CD14-positive monocyte (primary cell): Measurements from ENCODE around the gene GIT2. TPM values are rescaled to one million over a fixed set of nuclear protein-coding genes. Genes with fewer than 3 reads are reported as not detected.

Source experiments
- DNase-seq, 3 donors: peaks; one replicate each; pipeline ENCODE4 v3.0.0-alpha.2; 2011 to 2022
- H2AFZ ChIP-seq: 2 replicates; pipeline ENCODE4 v1.6.0; 2012; ENCODE audit warnings: mild to moderate bottlenecking, low read depth, low read length, inconsistent platforms; ENCODE audit not compliant: insufficient read depth, poor library complexity, severe bottlenecking
- H3K27ac ChIP-seq, 2 donors: 1 replicate in 1 of 2; 2 replicates in 1 of 2; pipeline ENCODE4 v1.5.1; 2012 to 2013; ENCODE audit warnings: low read length in 2 of 2, control low read depth in 1 of 2, inconsistent platforms in 1 of 2, low read depth in 1 of 2, mild to moderate bottlenecking in 1 of 2
- H3K27me3 ChIP-seq, 2 donors: one replicate each; pipeline versions ENCODE4 v1.6.0 to v1.6.1; 2011 to 2013; ENCODE audit warnings: low read length in 2 of 2; ENCODE audit not compliant: control insufficient read depth in 2 of 2, insufficient read depth in 2 of 2
- H3K36me3 ChIP-seq, 2 donors: replicated peaks in 1 of 2; 1 replicate in 1 of 2; 2 replicates in 1 of 2; pipeline versions ENCODE4 v1.5.1 to v1.6.1; 2012 to 2013; ENCODE audit warnings: low read length in 2 of 2, control low read depth in 1 of 2, inconsistent platforms in 1 of 2, mild to moderate bottlenecking in 1 of 2; ENCODE audit not compliant: insufficient read depth in 2 of 2, control insufficient read depth in 1 of 2
- H3K4me1 ChIP-seq, 2 donors: 1 replicate in 1 of 2; 2 replicates in 1 of 2; pipeline versions ENCODE4 v1.5.1 to v1.6.1; 2012 to 2013; ENCODE audit warnings: low read length in 2 of 2, control low read depth in 1 of 2, inconsistent platforms in 1 of 2, mild to moderate bottlenecking in 1 of 2, moderate library complexity in 1 of 2; ENCODE audit not compliant: insufficient read depth in 2 of 2, control insufficient read depth in 1 of 2
- H3K4me2 ChIP-seq: replicated peaks from 2 replicates; pipeline ENCODE3; 2012; ENCODE audit warnings: low read length, moderate library complexity, mild to moderate bottlenecking; ENCODE audit not compliant: poor library complexity, severe bottlenecking; ENCODE audit errors: extremely low read depth
- H3K4me3 ChIP-seq, 3 experiments: fragments of 200-600 bp in 1 of 3; sonication (generic) in 1 of 3; replicated peaks in 1 of 3; 1 replicate in 2 of 3; 2 replicates in 1 of 3; pipeline ENCODE4 v1.5.1; 2011 to 2013; ENCODE audit warnings: low read length in 3 of 3, mild to moderate bottlenecking in 3 of 3, control low read depth in 2 of 3, low read depth in 2 of 3, inconsistent platforms in 1 of 3, moderate library complexity in 1 of 3
- H3K79me2 ChIP-seq: 2 replicates; pipeline ENCODE4 v1.6.0; 2012; ENCODE audit warnings: mild to moderate bottlenecking, control low read depth, inconsistent platforms, low read length, moderate library complexity; ENCODE audit not compliant: insufficient read depth
- H3K9ac ChIP-seq: 2 replicates; pipeline ENCODE4 v1.6.0; 2017; ENCODE audit warnings: low read length, mild to moderate bottlenecking; ENCODE audit not compliant: insufficient read depth, poor library complexity, severe bottlenecking
- H3K9me3 ChIP-seq, 2 donors: replicated peaks in 1 of 2; 1 replicate in 1 of 2; 2 replicates in 1 of 2; pipeline versions ENCODE4 v1.5.1 to v1.6.1; 2012 to 2013; ENCODE audit warnings: low read length in 2 of 2, control low read depth in 1 of 2; ENCODE audit not compliant: control insufficient read depth in 1 of 2, insufficient read depth in 1 of 2
- H4K20me1 ChIP-seq: 2 replicates; pipeline ENCODE4 v1.6.0; 2012; ENCODE audit warnings: mild to moderate bottlenecking, low read length, control low read depth, moderate library complexity; ENCODE audit not compliant: insufficient read depth
- H3K27ac Mint-ChIP-seq, 7 donors: one replicate each; pipeline ENCODE4 v1.8.0; 2020; ENCODE audit warnings: mild to moderate bottlenecking in 7 of 7, mixed read lengths in 7 of 7, moderate library complexity in 6 of 7, inconsistent platforms in 2 of 7
- H3K27me3 Mint-ChIP-seq, 3 donors: one replicate each; pipeline ENCODE4 v1.8.0; 2021 to 2022; ENCODE audit warnings: low read depth in 3 of 3, mild to moderate bottlenecking in 3 of 3, mixed read lengths in 3 of 3, moderate library complexity in 3 of 3, inconsistent platforms in 1 of 3
- H3K36me3 Mint-ChIP-seq, 2 donors: one replicate each; pipeline ENCODE4 v1.8.0; 2020; ENCODE audit warnings: mixed read lengths in 2 of 2, inconsistent platforms in 1 of 2, mild to moderate bottlenecking in 1 of 2
- H3K4me1 Mint-ChIP-seq: one replicate; pipeline ENCODE4 v1.8.0; 2020; ENCODE audit warnings: mild to moderate bottlenecking, mixed read lengths
- H3K4me3 Mint-ChIP-seq, 2 donors: one replicate each; pipeline ENCODE4 v1.8.0; 2020; ENCODE audit warnings: mild to moderate bottlenecking in 2 of 2, mixed read lengths in 2 of 2, moderate library complexity in 1 of 2
- H3K9me3 Mint-ChIP-seq, 7 donors: one replicate each; pipeline ENCODE4 v1.8.0; 2020 to 2022; ENCODE audit warnings: mixed read lengths in 7 of 7, mild to moderate bottlenecking in 6 of 7, moderate library complexity in 6 of 7, inconsistent platforms in 2 of 7
- WGBS: methylation state at CpG from one replicate; pipeline ENCODE4 v1.1.5; 2013; ENCODE audit warnings: missing lambda C conversion rate; ENCODE audit not compliant: insufficient coverage; 5-methylcytosine and 5-hydroxymethylcytosine counted together
- intact Hi-C, 2 donors: fragments of 100-400 bp; cut with micrococcal nuclease; formaldehyde crosslinking; loops; one replicate each; pipeline versions ENCODE4 v1.15.0 to v1.15.1; 2023
- polyA plus RNA-seq, 3 donors: library from polyadenylated mRNA; depleted of rRNA in 1 of 3; unstranded in 2 of 3; stranded (reverse) in 1 of 3; fragments of 300-500 nt in 2 of 3; fragments of >200 nt in 1 of 3; fragmentation: Illumina TruSeq in 2 of 3; gene quantifications; 1 replicate in 2 of 3; 2 replicates in 1 of 3; pipeline ENCODE4 v1.2.3, GENCODE V29; 2012 to 2021
- TF ChIP-seq, protein P1 (sequence below): fragments of 200-600 bp; IDR thresholded peaks from one replicate; pipeline ENCODE4 v1.8.0; 2022; ENCODE audit warnings: antibody characterized with exemption, mild to moderate bottlenecking

GIT2 gene
- polyA plus RNA-seq, 3 donors: 75.8 to 139 (median 98.8) TPM

DNA sequence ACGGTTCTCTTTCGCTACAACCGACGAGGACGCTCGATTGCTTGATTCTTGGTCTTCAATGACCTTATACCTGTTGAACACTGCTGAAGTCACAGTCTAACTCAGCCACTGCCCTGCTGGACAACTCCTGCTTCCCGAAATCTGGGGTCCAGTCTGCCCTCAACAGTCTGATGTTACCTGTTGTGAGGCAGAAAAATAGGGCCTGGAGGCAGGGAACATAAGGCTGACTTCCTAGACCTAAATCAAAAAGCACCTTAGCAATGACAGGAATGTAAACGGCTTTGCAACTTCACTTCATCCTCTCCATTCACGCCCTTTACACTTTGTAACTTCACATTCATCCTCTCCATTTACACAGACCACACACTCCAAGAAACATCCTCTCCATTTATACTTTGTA is 115.2 kb downstream of the GIT2 start:
- H3K27me3 Mint-ChIP-seq: peaks cover 0 to 4% (median 2%) of the 10 kb centered on the region in 3 donors
- Histone ChIP-seq H3K4me3 (peak overlapping the region; percentile 56 to 97 (median 69)), H3K9me3 (no peaks in the 10 kb centered on the region), H3K9ac (peak overlapping the region; percentile 89), H3K4me2 (peak overlapping the region; percentile 100), H2AFZ (peak overlapping the region; percentile 89), H3K27me3 (no peaks in the 10 kb centered on the region), H3K4me1 (peaks cover 46 to 67% of the 10 kb centered on the region in 2 donors), H3K79me2 (peaks cover 42% of the 10 kb centered on the region), H4K20me1 (peaks cover 28% of the 10 kb centered on the region), H3K27ac (peak overlapping the region in 1 of 2 donors; percentile 61), H3K36me3 (no peaks in the 10 kb centered on the region)
- H3K4me1 Mint-ChIP-seq: peaks cover 72% of the 10 kb centered on the region
- WGBS: 15% methylated on average over 9 of the region's 9 CpGs
- H3K36me3 Mint-ChIP-seq: peaks cover 11 to 23% of the 10 kb centered on the region in 2 donors
- intact Hi-C loops: loop anchor here (2.0 to 10.0 kb wide), 3 partner anchors 34 to 76 kb away; no protein-coding TSS in a partner anchor
- H3K4me3 Mint-ChIP-seq: peak overlapping the region; percentile 87 to 90
- DNase-seq: no peak
- H3K9me3 Mint-ChIP-seq: no peaks in the 10 kb centered on the region
- peak overlapping the region; percentile 51 to 94 (median 86) for H3K27ac Mint-ChIP-seq
- TF ChIP-seq, protein P1, sequence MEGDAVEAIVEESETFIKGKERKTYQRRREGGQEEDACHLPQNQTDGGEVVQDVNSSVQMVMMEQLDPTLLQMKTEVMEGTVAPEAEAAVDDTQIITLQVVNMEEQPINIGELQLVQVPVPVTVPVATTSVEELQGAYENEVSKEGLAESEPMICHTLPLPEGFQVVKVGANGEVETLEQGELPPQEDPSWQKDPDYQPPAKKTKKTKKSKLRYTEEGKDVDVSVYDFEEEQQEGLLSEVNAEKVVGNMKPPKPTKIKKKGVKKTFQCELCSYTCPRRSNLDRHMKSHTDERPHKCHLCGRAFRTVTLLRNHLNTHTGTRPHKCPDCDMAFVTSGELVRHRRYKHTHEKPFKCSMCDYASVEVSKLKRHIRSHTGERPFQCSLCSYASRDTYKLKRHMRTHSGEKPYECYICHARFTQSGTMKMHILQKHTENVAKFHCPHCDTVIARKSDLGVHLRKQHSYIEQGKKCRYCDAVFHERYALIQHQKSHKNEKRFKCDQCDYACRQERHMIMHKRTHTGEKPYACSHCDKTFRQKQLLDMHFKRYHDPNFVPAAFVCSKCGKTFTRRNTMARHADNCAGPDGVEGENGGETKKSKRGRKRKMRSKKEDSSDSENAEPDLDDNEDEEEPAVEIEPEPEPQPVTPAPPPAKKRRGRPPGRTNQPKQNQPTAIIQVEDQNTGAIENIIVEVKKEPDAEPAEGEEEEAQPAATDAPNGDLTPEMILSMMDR: no peak

DNA sequence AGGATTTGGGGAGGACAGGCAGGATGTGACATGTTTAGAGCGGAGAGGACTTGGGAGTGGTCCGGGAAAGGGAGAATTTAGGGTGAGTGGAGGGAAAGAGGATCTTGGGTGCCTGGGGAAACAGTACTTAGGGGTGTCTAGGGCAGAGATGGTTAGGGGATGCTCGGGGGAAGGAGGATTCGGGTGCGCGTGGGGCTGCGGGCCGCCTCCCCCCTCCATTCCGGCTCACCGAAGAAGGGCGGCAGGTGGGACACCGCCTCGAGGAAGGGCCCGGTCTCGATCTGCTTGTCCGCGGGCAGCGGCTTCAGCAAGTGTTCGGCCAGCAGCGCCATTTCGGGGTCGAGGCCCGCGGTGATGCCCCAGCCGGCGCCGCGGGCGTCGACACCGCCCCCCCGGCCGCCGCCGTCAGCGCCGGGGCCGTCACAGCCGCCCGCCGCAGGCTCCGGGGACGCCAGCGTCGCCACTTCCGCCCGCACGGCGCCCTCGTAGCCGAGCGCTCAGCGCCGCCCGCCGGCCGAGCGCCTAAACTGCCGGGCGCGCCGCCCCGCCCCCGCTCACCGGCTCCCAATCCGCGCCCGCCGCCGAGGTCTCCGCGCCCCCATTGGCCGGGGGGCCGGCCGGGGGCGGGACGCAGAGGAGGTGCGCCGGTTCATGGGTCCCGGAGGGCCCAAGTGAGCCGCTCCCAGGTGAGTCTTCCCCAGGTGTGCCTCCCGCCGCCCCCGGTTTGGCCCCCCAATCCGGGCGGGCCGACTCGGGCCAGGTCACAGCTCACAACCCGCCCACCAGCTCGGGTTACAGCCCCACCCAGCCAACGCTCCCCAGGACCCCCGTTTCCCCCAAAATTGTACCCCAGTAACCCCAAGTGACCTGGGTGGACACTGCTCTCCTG is 115.9 kb downstream of the GIT2 start, which contains the start of gene GLTP:
Gene GLTP (minus strand): TSS at position 499 of the 889 bp plus-strand sequence. CDS start 167 bp downstream, at position 332.
- H4K20me1 ChIP-seq: peaks cover 35% of the 10 kb centered on the region
- TF ChIP-seq, protein P1: peak; percentile 68
- peak within 1 kb of the TSS; percentile 94 to 97 for H3K4me3 Mint-ChIP-seq
- peak within 1 kb of the TSS; percentile 87 to 98 (median 93) for H3K27ac Mint-ChIP-seq
- H3K4me3 ChIP-seq: peak within 1 kb of the TSS; percentile 96 to 98 (median 97)
- 0% methylated on average over 88 of the region's 92 CpGs for WGBS
- no peaks in the 10 kb centered on the region for H3K27me3 ChIP-seq
- H3K27ac ChIP-seq: peak within 1 kb of the TSS; percentile 72 to 92
- peaks cover 48 to 65% of the 10 kb centered on the region in 2 donors for H3K4me1 ChIP-seq
- peaks cover 11 to 30% of the 10 kb centered on the region in 2 donors for H3K36me3 Mint-ChIP-seq
- peaks cover 73% of the 10 kb centered on the region for H3K4me1 Mint-ChIP-seq
- peak within 1 kb of the TSS; percentile 89 for H3K9ac ChIP-seq
- peak within 1 kb of the TSS; percentile 89 for H2AFZ ChIP-seq
- H3K79me2 ChIP-seq: peaks cover 49% of the 10 kb centered on the region
- H3K9me3 ChIP-seq: no peaks in the 10 kb centered on the region
- peak; percentile 78 to 90 (median 85) for DNase-seq
- intact Hi-C loops: loop anchor here (2.0 to 10.0 kb wide), 3 partner anchors 33 to 75 kb away; no protein-coding TSS in a partner anchor
- peak within 1 kb of the TSS; percentile 100 for H3K4me2 ChIP-seq
- no peaks in the 10 kb centered on the region for H3K36me3 ChIP-seq
- H3K9me3 Mint-ChIP-seq: no peaks in the 10 kb centered on the region
- H3K27me3 Mint-ChIP-seq: peaks cover 0 to 4% (median 2%) of the 10 kb centered on the region in 3 donors

Other genes starting within 250 kb of the GIT2 start
- 1 to 10 TPM in 2 of 3 donors, under 1 TPM in 1; 0.64 to 3.1 (median 2.0) TPM for gene TRPV4, start 163.0 kb downstream of the GIT2 start, polyA plus RNA-seq
- 10 to 100 TPM; 46.2 to 65.9 (median 51.7) TPM for gene GLTP, start 115.8 kb downstream of the GIT2 start, polyA plus RNA-seq
- gene TCHP, start 96.1 kb downstream of the GIT2 start, polyA plus RNA-seq: 10 to 100 TPM in 1 of 3 donors, 1 to 10 TPM in 2; 2.6 to 24.5 (median 7.3) TPM
- gene ANKRD13A, start 3.1 kb upstream of the GIT2 start, polyA plus RNA-seq: 10 to 100 TPM; 42.8 to 89.3 (median 46.8) TPM
- gene C12orf76, start 52.2 kb upstream of the GIT2 start, polyA plus RNA-seq: 10 to 100 TPM in 2 of 3 donors, 1 to 10 TPM in 1; 9.3 to 19.4 (median 10.6) TPM
- under 1 TPM; 0.39 to 0.97 (median 0.47) TPM for gene IFT81, start 128.0 kb upstream of the GIT2 start, polyA plus RNA-seq